Measurements from ENCODE around the gene WDR62. TPM values are rescaled to one million over a fixed set of nuclear protein-coding genes. Genes with fewer than 3 reads are reported as not detected.
A peak's percentile ranks its signal among the peaks of the same experiment; 100 is the strongest.

Gene WDR62
- total RNA-seq, 1 experiment from 2014 or later = 30.0 TPM

- Histone ChIP-seq H3K79me1 (ENCODE audit: insufficient read depth, low read depth, low read length, poor library complexity, severe bottlenecking) (no peaks in the 10 kb centered on the region), H2BK5ac (ENCODE audit: insufficient read length, low read length) (no peak within 1 kb of the TSS), H3K4me1 (ENCODE audit: insufficient read depth, low read length) (no peaks in the 10 kb centered on the region), H4K5ac (ENCODE audit: insufficient read length, low read depth, low read length) (no peak within 1 kb of the TSS), H3K4ac (ENCODE audit: low read depth, low read length) (no peak within 1 kb of the TSS), H4K8ac (replicated peaks; ENCODE audit: insufficient read length, low read depth, low read length) (no peak within 1 kb of the TSS), H2BK20ac (ENCODE audit: low read depth, low read length, poor library complexity, severe bottlenecking) (no peak within 1 kb of the TSS), H3T11ph (ENCODE audit: low read length) (no peak within 1 kb of the TSS), H2BK15ac (ENCODE audit: low read depth, low read length) (no peak within 1 kb of the TSS), H3K9me3 (ENCODE audit: control insufficient read depth, low read depth, low read length) (no peaks in the 10 kb centered on the region), H3K14ac (ENCODE audit: insufficient read depth, low read length) (peak within 1 kb of the TSS; percentile 65; the same call in 1 of the 2 replicates), H2AK5ac (ENCODE audit: insufficient read length, low read length) (no peak within 1 kb of the TSS), H3K27me3 (ENCODE audit: insufficient read depth, low read length) (no peaks in the 10 kb centered on the region), H3K4me2 (ENCODE audit: insufficient read depth, insufficient read length, low read length) (peak within 1 kb of the TSS; percentile 26), H2AFZ (ENCODE audit: low read length) (no peak within 1 kb of the TSS), H3K79me2 (ENCODE audit: insufficient read depth, low read length) (no peaks in the 10 kb centered on the region), H3K56ac (ENCODE audit: insufficient read length, low read depth, low read length) (no peak within 1 kb of the TSS), H2BK12ac (ENCODE audit: insufficient read length, low read depth, low read length) (no peak within 1 kb of the TSS), H4K91ac (ENCODE audit: insufficient read length, low read depth, low read length) (no peak within 1 kb of the TSS), H2BK120ac (ENCODE audit: low read depth, low read length, poor library complexity, severe bottlenecking) (no peak within 1 kb of the TSS), H4K20me1 (ENCODE audit: control insufficient read depth, insufficient read depth, insufficient read length) (no peaks in the 10 kb centered on the region), H3K9ac (ENCODE audit: extremely low read depth, insufficient read length, low read length) (peak within 1 kb of the TSS; percentile 2), H3K23me2 (ENCODE audit: insufficient read length, low read depth, low read length, poor library complexity, severe bottlenecking) (peaks cover 16% of the 10 kb centered on the region), H3K23ac (ENCODE audit: insufficient read length, low read depth, low read length) (no peak within 1 kb of the TSS), H3K27ac (ENCODE audit: insufficient read length, low read depth, low read length) (no peak within 1 kb of the TSS), H3K18ac (ENCODE audit: insufficient read length, low read depth, low read length) (peak within 1 kb of the TSS; percentile 80)
- peak; percentile 94 for DNase-seq
- peak within 1 kb of the TSS; percentile 90 to 92 for H3K4me3 Mint-ChIP-seq
- no peaks in the 10 kb centered on the region; a peak in 2 of 5 replicates for H3K9me3 Mint-ChIP-seq
- H3K27me3 Mint-ChIP-seq (ENCODE audit: low read depth) = peaks cover 1% of the 10 kb centered on the region
- WGBS (ENCODE audit: extremely low coverage, insufficient read length, low lambda C conversion rate) = no CpG with 5 or more reads among the region's 19 CpGs
- peak within 1 kb of the TSS; percentile 67 to 94 (median 93) for H3K27ac Mint-ChIP-seq
- TF ChIP-seq, protein P1, sequence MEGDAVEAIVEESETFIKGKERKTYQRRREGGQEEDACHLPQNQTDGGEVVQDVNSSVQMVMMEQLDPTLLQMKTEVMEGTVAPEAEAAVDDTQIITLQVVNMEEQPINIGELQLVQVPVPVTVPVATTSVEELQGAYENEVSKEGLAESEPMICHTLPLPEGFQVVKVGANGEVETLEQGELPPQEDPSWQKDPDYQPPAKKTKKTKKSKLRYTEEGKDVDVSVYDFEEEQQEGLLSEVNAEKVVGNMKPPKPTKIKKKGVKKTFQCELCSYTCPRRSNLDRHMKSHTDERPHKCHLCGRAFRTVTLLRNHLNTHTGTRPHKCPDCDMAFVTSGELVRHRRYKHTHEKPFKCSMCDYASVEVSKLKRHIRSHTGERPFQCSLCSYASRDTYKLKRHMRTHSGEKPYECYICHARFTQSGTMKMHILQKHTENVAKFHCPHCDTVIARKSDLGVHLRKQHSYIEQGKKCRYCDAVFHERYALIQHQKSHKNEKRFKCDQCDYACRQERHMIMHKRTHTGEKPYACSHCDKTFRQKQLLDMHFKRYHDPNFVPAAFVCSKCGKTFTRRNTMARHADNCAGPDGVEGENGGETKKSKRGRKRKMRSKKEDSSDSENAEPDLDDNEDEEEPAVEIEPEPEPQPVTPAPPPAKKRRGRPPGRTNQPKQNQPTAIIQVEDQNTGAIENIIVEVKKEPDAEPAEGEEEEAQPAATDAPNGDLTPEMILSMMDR (conservative IDR thresholded peaks at IDR 0.05) = no peak
- peaks cover 5 to 23% (median 23%) of the 10 kb centered on the region in 3 experiments for H3K36me3 Mint-ChIP-seq (ENCODE audit: insufficient read depth in 1 of 3, low read depth in 3 of 3)
- peaks cover 22 to 24% of the 10 kb centered on the region in 2 experiments for H3K4me1 Mint-ChIP-seq
Measured at GRCh38 chr19:36008336-36008978, 46.2 kb upstream of the WDR62 start, which contains the start of gene SYNE4. TSS of gene SYNE4 (minus strand) at chr19:36008813. CDS start at chr19:36008681, 132 bp downstream.

Data from H9 (cell line).